ENCODE results near the gene SIGLECL1.
"Not testable (repeated sequence)": the region's sequence is repeated elsewhere in the genome, so short reads cannot be mapped to it uniquely, and the experiment has no call there.

The SIGLECL1 gene

DNA sequence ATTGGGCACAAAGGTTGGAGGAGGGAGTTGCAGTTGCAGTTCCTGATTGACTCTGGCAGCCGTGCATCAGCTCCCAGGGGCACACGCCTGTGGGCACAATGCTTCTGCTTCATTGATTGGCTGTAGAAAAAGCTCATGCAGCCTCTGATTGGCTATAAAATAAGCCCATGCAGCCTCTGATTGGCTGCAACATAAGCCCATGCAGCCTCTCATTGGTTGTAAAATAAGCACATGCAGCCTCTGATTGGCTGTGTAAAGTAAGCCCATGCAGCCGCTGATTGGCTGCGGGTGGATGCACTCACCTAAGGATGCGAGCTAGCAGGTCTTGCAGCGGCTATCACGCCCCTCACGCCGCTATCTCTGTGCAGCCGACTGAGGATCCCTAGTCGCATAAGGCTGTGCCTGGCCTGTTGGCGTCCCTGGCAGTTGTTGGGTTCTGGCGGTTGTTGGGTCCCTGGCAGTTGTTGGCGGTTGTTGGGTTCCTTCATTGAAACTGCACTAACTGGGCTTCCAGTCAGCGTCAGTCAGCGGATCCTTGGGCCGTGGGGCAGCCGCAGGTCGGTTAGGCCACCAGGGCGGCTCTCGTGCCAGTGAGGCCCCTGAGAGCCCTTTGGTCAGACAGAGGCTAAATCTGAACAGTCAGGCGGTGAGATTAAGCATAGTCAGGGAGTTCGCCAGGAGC lies at the start of gene SIGLECL1:
TSS of gene SIGLECL1 (plus strand) at position 295 of the 682 bp plus-strand sequence. CDS start 12,993 bp downstream, outside the sequence.
- DNase-seq = no peak

DNA sequence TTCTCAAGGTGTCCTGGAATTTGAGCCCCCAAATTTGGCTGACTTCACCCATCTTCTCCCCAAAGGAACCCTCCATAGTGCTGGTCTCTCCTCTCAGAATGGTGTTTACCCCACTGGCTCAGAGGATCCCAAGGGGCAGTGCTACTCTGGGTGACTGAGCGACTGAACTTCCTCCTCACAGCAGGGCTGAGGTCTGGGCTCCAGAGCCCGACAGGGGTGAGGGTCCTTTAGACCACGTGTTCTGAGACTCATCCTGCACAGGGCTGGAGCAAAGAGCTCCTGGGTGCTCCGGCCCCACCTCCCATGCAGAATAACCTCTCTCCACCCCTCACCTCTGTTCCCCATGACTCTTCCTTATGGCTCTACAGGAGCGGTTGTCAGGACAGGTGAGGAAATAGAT lies 49.2 kb upstream of the SIGLECL1 start:
- DNase-seq = no peak

DNA sequence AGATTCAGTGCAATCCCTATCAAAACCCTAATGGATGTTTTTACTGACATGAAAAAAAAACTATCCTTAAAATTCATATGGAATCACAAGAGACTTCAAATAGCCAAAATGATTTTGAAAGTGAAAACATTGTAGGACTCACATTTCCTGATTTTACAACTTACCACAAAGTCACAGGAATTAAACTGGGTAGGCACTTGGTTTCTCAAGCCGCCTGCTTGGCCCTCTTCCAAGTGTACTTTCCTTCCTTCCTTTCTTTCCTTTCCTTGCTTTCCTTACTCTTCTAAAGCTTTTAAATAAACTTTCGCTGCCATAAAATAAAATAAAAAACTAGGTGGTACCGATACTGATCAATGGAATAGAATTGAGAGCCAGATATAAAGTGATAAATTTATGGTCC lies 47.0 kb upstream of the SIGLECL1 start:
- DNase-seq = no peak

DNA sequence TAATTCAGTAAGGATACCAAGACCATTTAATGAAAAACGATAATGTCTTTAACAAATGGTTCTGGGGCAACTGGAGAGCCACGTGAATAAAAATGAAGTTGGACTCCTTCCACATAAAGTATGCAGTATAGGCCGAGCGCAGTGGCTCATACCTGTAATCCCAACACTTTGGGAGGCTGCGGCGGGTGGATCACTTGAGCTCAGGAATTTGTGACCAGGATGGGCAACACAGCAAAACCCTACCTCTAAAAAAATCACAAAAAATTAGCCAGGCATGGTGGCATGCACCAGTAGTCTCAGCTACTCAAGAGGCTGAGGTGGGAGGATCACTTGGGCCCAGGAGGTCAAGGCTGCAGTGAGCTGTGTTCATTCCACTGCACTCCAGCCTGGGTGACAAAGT lies 46.6 kb upstream of the SIGLECL1 start:
- DNase-seq = no peak

DNA sequence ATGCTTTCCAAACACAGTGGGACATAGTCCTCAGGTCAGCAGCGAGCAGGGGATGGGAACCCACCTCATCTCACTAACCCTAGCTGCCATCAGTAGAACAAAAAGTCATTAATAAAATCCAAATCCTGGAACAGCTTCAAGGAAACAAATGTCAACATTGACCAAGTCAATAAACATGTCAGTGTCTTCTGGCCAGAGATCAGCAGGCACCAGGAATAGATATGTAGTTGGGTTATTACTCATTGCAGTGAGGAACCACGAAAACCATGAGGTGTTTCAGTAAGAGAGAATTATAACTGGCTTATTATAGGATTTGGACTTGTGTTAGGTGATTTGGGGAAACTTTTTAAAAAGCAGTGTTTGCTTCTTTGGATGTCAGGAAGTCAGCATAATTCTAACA lies 43.1 kb upstream of the SIGLECL1 start:
- DNase-seq = no peak

DNA sequence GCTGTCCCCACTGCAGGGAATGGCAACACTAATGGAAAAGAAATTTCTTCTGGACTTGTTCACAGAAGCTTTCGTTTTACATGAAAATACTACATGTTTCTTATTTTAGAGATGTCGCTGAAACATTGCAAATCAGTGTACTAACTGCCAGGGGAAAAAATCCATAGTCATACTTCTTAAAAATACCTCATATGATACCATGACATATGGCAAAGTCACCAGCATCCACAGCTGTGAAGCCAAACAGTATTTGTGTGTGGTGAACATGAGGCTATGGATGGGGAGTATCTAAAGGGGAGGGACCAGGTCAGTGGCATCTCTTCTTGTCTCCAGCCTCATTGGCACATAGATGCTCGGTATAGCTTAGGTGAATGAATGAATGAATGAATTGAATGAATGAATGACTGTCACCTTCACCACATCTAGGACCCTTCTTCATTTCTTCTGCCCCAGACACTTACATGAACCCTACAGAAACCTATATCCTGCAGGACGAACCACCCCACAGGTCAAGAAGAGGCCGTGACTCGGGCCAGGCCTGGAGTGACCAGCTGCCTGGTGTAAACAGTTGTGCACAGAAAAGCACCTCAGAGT lies 40.6 kb upstream of the SIGLECL1 start:
- DNase-seq = no peak

DNA sequence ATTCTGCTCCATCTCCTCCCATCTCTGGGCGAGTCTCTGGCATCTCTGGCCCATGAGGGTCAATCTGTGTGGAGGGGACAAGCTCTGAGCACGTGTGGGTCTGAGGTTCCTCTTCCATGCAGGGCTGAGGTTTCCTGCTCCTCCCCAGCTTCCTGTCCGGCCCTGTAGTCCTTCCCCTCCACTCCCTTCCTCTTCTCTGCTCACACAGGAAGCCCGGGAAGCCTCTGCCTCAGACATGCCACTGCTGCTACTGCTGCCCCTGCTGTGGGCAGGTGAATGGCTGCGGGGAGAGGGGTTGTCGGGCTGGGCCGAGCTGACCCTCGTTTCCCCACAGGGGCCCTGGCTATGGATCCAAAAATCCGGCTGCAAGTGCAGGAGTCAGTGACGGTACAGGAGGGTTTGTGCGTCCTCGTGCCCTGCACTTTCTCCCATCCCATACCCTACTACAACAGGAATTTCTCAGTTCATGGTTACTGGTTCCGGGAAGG lies 40.0 kb upstream of the SIGLECL1 start:
- DNase-seq = not testable (repeated sequence)

DNA sequence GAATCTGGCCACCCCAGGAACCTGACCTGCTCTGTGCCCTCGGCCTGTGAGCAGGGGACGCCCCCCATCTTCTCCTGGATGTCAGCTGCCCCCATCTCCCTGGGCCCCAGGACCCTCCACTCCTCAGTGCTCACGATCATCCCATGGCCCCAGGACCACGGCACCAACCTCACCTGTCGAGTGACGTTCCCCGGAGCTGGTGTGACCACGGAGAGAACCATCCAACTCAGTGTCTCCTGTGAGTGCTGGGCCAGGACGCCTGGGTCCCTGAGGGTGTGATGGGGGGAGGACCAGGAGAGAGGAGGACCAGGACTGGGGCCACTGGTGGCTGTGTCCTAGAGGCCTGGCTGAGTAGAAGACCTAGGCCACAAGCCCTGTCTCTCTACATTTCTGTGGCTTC lies 39.0 kb upstream of the SIGLECL1 start:
- no peak for DNase-seq

DNA sequence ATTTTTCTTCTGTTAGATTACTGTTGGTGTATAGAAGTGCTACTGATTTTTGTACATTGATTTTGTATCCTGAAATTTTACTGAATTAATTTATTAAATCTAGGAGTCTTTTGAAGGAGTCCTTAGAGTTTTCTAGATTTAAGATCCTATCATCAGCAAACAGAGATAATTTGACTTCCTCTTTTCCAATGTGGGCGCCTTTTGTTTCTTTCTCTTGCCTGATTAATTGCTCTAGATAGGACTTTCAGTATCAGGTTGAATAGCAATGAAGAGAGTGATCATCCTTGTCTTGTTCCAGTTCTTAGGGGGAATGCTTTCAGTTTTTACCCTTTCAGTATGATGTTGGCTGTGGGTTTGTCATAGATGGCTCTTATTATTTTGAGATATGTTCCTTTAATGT lies 31.6 kb upstream of the SIGLECL1 start:
- no peak for DNase-seq

DNA sequence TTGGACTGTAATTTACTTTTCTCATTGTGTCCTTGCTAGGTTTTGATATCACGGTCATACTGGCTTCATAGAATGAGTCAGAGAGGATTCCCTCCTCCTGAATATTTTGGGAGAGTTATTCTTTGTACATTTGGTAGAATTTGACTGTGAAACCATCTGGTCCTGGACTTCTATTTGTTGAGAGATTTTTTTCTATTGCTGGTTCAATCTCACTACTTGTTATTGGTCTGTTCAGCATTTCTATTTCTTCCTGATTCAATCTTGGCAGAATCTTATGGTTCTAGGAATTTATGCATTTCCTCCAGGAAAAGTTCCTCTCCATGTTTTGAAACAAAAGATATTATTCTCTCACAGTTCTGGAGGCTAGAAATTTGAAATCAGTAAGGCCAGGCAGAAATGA lies 30.9 kb upstream of the SIGLECL1 start:
- DNase-seq = no peak

DNA sequence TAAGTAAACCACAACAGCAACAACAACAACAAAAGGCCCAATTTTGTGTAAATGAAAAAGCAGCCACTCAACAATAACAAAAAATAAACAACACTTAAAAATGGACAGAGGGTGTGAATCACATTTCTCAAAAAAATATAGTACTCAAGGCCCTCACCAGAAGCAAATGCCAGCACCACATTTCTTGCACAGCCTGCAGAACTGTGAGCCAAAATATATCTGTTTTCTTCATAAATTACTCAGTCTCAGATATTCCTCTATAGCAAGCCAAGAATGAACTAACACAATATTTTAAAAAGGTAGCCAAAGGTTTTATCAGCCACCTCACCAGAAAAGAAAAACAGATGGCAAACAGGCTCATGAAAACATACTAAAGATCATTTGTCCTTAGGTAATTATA lies 29.9 kb upstream of the SIGLECL1 start:
- no peak for DNase-seq

DNA sequence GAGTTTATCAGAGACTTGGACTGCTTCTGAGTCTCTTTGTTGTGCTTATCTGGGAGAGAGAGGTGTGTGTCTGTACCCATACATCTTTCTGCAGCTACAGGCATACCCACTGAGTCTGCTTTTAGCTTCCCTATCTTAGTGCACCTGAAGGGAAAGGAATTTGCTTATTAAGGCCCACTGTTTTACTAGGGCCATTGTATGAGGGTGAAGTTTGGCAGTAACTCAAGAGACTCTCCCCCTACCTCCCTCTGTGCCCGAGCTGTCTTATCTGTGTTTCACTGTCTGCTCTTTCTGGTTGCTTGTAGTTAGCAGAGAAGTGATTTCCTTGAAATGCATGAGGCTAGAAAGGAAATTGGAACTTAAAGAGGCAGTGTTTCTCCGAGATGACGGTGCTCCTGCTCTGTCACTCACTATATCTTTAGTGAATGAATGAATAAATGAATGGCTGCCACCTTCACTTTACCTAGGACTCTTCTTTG lies 26.7 kb upstream of the SIGLECL1 start:
- no peak for DNase-seq

DNA sequence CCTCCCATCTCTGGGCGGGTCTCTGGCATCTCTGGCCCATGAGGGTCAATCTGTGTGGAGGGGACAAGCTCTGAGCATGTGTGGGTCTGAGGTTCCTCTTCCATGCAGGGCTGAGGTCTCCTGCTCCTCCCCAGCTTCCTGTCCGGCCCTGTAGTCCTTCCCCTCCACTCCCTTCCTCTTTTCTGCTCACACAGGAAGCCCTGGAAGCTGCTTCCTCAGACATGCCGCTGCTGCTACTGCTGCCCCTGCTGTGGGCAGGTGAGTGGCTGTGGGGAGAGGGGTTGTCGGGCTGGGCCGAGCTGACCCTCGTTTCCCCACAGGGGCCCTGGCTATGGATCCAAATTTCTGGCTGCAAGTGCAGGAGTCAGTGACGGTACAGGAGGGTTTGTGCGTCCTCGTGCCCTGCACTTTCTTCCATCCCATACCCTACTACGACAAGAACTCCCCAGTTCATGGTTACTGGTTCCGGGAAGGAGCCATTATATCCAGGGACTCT lies 25.9 kb upstream of the SIGLECL1 start, which contains the start of gene CD33:
TSS of gene CD33 (plus strand) at position 183 of the 496 bp plus-strand sequence. CDS start at position 222, 39 bp downstream.
- DNase-seq = not testable (repeated sequence)

DNA sequence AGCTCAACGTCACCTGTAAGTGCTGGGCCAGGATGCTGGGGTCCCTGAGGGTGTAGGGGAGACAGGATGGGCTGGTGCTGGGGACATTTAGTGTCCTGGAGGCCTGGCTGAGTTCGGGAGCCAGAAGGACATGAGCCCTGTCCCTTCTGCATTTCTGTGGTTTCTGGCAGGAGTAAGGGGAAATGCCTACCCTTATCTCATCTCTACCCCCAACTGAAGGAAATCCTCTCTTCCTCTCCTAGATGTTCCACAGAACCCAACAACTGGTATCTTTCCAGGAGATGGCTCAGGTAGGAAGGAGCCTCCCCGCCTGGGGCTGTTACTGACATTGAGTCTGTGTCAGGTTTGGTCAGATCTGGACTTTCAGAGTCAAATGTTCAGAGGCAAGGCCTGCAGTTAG lies 24.8 kb upstream of the SIGLECL1 start:
- no peak for DNase-seq

DNA sequence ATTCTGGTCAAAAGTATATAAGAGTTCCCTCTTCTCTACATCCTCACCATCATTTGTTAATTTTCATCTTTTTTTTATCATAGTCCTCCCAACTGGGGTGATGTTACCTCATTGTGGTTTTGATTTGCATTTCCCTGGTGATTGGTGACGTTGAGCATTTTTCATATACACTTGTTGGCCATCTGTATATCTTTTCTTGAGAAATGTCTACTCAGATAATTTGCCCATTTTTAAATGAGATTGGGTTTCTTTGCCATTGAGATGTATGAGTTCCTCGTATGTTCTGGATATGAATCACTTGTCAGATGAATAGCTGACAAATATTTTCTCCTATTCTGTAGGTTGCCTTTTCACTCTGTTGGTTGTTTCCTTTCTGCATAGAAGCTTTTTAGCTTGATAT lies 23.6 kb upstream of the SIGLECL1 start:
- DNase-seq = no peak

DNA sequence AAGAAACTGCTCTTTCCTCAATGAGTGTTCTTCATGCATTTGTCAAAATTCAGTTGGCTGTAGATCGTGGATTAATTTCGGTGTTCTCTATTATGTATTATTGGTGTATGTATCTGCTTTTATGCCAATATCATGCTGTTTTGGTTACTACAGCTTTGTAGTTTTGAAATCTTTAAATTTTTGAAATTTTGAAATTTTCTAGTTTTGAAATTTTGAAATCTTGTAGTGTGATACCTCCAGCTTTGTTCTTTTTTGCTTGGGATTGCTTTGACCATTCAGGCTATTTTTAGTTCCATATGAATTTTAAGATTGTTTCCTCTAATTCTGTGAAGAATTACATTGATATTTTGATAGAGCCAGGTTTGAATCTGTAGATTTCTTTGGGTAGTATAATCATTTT lies 22.9 kb upstream of the SIGLECL1 start:
- DNase-seq = no peak

DNA sequence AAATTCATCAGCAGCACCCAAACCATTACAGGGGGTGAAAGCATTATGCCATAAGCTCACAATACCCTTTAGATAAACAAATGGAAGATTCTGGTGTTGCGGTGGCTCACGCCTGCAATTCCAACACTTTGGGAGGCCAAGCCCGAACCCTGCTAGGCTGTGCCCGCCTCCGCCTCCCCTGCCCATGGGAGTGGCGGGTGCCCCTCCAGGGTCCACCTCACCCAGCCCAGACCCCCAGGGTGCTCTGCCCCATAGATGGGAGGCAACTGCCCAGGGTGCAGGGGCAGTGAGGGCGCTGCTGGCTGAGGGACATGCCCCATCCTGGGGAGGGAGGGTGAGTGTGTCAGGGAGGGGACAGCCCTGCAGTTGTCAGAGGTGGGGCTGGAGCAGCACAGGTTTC lies 10.0 kb upstream of the SIGLECL1 start:
- no peak for DNase-seq

DNA sequence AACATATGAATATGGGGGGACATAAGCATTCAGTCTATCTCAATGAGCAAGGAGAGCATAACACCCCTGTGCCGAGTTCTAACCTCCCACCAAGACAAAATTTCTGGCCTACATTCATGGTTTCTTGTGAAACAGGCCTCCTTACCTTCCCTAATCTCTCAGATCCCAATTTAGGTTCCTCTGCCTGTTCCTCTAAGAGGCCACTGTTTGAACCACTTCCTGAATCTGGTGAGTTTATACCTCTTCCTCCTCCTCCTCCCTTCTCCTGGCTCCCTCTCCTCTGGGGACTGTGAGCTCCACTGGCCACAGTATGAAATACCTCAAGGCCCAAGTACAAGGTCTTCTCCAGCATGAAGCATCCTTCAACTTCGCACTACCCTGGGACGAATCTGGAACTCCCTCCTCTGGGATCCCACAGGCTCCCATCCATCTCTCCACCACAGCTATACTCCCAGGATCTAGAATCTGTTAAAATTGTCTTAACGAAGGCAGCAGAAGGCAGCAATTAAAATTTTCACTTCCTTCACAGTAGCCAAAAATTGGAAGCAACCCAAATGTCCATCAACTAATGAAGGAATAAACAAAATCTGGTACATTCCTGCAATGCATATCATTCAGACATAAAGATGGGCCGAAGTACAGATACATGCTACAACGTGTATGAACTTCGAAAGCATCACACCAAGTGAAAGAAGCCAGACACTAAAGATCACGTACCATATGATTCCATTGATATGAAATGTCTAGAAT lies 7.8 kb upstream of the SIGLECL1 start:
- DNase-seq = no peak

DNA sequence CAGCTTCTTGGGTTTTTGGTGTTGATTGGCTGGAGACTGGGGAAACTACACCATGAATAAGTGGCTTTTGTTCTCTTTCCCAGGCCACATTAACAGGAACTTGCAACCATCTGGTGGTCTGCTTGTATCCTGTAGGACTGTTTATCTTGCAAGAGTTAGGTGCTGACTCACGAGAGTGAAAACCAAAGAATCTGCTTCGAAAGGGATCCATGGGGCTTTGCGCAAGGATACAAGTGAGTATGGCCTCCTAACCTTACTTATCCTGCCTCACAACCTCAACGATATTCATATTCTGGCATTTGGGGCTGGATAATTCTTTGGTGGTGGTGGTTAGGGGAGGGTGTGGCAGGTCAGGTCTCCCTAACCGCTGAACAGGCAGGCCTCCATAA lies 4.7 kb upstream of the SIGLECL1 start:
- DNase-seq = no peak

DNA sequence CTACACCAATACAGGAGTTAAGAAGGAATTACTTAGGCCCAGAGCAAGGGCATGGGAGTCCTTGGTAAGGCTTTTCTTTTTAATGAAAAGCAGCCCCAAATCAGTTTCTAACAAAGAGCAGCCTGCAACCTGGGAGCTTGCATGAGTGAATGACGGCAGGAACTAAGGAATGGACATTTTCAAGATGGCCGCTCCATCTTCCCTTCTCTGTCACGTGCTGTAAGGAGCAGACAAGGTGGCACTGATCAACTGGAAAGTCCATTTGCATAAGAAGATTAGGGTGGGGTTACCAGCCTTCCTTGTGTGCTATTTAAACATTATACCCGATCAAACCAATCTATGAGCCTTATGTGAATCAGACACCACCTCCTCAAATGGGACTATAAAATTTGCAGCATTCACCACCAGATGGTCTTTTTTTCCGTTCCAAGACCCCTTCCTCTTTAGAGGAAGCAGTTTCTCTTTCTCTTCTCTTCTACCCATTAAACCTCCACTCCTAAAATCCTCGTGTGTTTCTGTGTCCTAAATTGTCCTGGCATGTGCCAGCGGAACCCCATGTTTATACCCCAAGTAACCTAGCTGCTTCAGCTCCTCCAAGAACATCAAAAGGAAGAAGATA lies 2.8 kb upstream of the SIGLECL1 start:
- DNase-seq = no peak

DNA sequence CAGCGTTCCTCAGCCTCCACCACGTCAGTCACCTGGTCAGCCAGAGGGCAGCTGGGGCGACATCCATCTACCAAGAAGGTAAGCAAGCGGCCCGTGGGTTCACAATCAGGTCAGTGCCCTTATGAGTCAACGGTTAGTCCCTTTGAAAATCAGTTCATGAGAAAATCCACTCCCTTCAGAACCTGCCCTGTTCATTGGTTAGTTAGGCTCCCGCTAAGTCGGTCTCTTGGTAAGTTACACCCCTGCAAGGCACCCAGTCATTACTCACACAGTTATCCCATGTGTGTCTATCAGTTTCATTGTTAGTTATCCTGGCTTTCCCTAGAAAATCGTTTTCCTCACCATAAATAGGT lies 564 bp downstream of the SIGLECL1 start:
- no peak for DNase-seq

DNA sequence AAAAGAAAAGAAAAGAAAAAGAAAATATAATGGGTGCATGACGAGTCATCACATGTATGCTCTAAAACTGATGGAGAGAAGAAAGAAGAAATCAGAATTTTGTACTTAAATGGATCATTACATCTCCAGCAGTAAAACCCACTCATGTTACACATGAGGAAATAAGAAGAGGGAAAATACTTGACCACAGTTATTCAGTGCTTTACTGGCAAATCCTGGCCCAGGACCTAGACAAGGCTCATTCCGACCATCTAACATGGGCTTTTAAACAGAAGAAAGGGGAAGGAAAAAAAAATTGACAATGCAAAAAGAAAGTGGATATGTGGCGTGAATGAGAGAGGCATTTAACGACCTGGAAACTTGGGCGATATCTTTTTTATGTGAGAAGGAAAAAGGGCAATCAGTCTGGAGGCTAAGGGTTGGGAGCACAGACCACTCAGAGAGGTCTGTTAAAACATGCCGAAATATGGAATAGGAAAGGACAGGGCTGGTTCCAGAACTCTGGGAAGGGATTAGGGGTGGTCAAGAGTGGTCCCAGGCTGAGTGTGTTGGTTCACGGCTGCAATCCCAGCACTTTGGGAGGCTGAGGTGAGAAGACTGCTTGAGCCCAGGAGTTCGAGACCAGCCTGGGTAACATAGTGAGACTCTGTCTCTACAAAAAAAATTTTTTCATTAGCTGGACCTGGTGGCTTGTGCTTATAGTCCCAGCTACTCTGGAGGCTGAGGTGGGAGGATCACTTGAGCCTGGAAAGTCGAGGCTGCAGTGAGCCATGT lies 1.6 kb downstream of the SIGLECL1 start:
- no peak for DNase-seq

Data from cortex of kidney (tissue), 1 donor.